22Rv1 (cell line): Measurements from ENCODE around the gene GTF2F2.

ENCODE experiments used
- ZFX ChIP-seq: fragments of 450-650 bp; IDR thresholded peaks from 2 replicates; pipeline ENCODE4 v1.6.1; 2017; ENCODE audit warnings: antibody characterized with exemption, borderline replicate concordance
- TF ChIP-seq, protein P1 (sequence below): fragments of 450-650 bp; IDR thresholded peaks from 2 replicates; pipeline ENCODE4 v1.5.1; 2017; ENCODE audit warnings: mild to moderate bottlenecking

DNA sequence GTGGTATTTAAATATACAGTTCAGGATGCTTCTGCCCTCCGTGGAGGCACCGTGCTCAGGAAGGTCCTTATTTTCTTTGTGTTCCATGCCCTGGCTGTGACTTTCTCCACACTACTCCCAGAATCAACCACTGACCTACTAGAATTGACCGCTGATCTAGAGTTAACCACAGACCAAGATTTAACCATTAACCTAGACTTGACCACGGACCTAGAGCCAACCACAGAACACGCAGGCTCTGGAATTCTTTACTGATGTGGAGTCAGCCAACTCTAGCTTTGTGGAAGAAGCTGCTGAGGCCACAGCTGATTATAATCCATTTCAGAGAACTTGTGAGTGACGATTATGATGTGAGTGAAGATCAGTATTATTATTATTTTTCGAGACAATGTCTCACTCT, 18.0 kb downstream of the GTF2F2 start:
- TF ChIP-seq, protein P1, sequence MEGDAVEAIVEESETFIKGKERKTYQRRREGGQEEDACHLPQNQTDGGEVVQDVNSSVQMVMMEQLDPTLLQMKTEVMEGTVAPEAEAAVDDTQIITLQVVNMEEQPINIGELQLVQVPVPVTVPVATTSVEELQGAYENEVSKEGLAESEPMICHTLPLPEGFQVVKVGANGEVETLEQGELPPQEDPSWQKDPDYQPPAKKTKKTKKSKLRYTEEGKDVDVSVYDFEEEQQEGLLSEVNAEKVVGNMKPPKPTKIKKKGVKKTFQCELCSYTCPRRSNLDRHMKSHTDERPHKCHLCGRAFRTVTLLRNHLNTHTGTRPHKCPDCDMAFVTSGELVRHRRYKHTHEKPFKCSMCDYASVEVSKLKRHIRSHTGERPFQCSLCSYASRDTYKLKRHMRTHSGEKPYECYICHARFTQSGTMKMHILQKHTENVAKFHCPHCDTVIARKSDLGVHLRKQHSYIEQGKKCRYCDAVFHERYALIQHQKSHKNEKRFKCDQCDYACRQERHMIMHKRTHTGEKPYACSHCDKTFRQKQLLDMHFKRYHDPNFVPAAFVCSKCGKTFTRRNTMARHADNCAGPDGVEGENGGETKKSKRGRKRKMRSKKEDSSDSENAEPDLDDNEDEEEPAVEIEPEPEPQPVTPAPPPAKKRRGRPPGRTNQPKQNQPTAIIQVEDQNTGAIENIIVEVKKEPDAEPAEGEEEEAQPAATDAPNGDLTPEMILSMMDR, result no peak
- no peak for TF ChIP-seq ZFX
